NCI-H226 (cell line): ENCODE data around the gene SPACDR.
"Not testable (repeated sequence)": the region's sequence is repeated elsewhere in the genome, so short reads cannot be mapped to it uniquely, and the experiment has no call there.

Source experiments
- DNase-seq: peaks from one replicate; pipeline ENCODE4 v3.0.0-alpha.2; 2015

SPACDR gene

DNA sequence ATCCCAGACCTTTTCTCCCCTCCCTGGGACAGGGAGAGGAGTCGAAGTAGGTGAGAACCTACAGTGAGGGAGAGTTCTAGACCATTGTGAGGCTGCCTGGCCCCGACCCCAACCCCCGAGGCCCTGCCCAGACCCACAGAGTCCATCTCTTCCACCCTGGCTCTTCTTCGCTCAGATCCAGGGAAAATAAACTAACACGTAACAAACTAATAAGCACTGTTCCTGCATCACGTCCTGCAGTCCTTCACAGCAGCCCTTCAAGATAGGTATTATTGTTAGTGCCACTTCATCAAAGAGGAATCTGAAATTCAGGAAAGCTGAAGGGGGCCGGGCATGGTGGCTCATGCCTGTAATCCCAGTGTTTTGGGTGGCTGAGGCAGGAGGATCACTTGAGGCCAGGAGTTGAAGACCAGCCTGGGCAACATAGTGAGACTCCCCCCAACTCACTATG is at the start of gene SPACDR:
SPACDR (minus strand) TSS at position 51 of the 451 bp plus-strand sequence. CDS start 235 bp downstream, outside the sequence.
- DNase-seq, result no peak

- DNase-seq, result no peak
Observed at GRCh38 chr7:100513212-100513810, 49.3 kb upstream of the SPACDR start.

DNA sequence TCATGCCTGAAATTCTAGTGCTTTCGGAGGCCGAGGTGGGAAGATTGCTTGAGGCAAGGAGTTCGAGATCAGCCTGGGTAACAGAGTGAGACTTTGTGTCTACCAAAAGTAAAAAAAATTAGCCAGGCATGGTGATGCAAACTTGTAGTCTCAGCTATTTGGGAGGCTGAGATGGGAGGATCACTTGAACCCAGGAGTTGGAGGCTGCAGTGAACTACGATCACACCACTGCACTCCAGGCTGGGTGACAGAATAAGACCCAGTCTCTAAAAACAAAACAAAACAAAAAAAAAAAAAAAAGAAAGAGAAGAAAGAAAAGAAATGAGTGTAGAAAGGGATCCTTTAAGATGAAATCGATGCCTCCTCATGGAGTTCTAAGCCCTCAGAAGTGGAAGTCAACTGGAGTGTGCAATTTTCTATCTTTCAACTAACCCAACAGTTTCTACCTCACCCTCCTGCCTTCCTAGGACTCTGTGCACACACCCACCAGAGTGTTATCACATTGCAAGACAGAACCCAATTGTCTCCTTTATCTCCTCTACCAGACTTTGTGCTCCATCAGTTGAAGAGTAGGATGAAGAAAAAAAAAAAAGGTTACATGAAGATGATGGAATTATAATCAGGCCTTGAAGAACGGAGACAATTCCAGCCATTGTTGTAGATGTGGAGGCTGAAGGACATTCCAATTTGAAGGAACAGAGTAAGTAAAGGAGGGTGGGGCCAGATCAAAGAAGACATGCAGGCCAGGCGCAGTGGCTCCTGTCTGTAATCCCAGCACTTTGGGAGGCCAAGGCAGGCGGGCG is 46.6 kb upstream of the SPACDR start:
- DNase-seq, result no peak

- peak; percentile 95 for DNase-seq
Observed at GRCh38 chr7:100509231-100509630, 45.2 kb upstream of the SPACDR start.

- DNase-seq, result no peak
Observed at GRCh38 chr7:100506356-100506923, 42.4 kb upstream of the SPACDR start.

DNA sequence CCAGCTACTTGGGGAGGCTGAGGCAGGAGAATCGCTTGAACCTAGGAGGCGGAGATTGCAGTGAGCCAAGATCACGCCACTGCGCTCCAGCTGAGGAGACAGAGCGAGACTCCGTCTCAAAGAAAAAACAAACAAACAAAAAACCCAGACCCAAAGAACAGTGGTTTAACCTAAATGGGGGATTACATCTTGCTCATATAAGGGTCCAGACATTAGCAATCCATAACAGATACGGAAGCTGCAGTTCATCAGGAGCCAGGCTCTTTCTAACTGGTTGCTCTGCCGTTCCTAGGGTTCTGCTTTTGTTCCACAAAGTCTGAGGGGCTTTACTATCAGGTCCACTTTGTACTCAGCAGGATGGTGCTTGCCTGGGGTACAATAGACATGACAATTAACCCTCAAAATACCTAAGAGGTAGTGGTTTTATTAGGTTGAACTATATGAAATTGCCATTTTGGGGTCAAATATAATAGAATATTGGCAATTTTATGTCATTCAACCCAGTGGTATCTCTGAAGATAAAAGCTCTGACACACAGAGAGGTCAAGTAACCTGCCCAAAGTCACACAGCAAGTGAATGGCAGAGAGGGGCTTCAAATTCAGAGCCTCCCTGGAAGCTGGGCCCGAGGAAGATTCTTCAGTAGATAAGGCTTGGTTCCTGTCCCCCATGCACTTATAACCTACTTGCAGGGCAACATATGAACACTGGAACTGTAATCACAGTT is 41.0 kb upstream of the SPACDR start:
- no peak for DNase-seq

DNA sequence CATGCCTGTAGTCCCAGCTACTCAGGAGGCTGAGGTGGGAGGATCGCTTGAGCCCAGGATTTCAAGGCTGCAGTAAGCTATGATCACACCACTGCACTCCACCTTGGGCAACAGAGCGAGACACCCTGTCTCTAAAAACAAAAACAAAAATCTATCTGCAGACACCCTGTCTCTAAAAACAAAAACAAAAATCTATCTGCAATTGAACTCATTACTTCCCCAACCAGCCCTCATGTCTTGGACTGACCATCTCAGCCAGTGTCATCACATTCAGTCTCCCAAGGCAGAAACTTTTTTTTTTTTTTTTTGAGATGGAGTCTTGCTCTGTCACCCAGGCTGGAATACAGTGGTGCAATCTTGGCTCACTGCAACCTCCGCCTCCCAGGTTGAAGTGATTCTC is 40.0 kb upstream of the SPACDR start:
- DNase-seq, result peak; percentile 15

DNA sequence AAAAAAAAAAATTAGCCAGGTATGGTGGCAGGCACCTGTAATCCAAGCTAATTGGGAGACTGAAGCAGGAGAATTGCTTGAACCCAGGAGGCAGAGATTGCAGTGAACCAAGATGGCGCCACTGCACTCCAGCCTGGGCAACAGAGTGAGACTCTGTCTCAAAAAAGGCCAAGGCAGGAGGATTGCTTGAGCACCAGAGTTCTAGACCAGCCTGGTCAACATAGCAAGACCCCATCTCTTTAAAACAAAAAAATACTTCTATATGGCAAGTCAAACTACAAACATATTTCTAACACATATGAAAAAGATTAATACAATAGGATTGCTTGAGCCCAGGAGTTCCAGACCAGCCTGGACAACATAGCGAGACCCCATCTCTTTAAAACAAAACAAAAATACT is 36.7 kb upstream of the SPACDR start:
- DNase-seq, result not testable (repeated sequence)

DNA sequence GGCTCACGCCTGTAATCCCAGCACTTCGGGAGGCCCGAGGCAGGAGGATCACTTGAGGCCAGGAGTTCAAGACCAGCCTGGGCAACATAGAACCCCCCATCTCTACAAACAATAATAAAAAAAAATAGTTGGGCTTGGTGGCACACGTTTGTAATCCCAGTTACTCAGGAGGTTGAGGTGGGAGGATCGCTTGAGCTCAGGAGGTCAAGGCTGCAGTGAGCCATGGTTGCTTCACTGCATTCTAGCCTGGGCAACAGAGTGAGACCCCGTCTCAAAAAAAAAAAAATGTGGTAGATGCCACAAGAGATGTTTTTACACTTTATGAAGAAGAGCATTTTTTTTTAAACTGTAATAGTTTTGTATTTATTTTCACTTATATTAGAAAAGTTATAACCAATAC is 32.4 kb upstream of the SPACDR start:
- DNase-seq, result no peak

DNA sequence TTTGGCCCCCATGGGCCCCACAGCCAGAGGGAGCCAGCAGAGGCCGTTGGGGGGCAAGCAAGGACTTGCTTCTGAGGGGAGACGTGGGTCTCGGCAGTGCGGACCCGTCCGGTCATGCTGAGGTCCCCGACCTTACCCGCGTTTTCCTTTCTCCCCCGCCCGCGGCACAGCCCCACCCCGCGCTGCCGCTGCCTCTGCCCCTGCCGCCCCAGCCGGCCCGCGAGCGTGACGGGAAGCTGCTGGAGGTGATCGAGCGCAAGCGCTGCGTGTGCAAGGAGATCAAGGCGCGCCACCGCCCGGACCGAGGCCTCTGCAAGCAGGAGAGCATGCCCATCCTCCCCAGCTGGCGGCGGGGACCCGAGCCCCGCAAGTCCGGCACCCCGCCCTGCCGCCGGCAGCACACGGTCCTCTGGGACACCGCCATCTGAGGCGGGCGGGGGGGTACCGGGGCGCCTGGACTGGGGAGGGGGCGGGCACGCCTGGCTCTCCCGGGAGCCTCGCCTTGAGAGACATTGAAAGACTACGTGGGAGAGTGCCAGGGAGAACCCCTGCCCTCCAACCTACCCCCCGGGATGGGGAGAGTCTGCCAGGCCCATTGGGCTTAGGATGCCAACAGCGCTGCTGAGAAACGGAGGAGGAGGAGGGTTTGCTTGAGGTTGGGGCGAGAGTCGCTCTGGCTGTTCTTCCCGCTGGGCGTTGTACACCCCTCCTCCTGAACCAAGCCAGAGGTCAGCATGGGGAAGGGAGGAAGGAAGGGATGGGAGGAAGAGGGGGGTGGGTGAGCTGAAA is 29.6 kb upstream of the SPACDR start:
- no peak for DNase-seq

GRCh38 chr7:100492738-100493475 is 28.8 kb upstream of the SPACDR start:
- DNase-seq, result no peak

GRCh38 chr7:100491192-100491578 is 27.1 kb upstream of the SPACDR start:
- DNase-seq, result no peak

DNA sequence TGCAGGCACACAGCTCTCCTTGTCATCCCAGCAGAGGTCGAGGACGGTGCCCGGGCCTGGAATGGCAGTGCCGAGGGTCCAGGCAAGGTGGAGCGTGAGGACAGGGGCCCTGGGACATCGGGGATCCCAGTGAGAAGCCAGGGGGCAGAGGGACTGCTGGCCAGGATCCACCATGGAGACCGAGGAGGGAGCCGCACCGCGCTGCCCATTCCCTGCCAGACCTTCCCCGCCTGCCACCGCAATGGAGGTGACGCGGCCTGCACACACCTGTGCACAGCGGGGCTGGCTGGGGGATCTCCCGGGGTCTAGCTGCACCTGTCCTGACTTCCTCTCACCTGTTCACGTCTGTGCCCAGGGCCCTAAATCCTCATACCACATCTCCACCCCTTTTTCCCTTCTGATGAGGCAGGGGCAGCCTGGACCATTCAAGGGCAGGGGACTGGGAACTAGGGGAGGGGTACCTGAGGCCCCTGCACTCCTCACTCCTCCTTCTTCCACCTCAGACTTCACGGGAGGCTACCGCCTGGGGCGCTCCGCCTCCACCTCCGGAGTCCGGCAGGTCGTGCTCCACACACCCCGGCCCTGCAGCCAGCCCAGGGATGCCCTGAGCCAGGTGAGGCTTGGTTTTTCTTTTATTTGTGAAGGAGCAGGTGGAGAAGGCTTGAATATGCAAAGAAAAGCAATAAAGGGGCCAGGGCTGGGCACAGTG is 26.6 kb upstream of the SPACDR start:
- DNase-seq, result no peak

- peak; percentile 81 for DNase-seq
Observed at GRCh38 chr7:100489824-100490223, 25.8 kb upstream of the SPACDR start.

DNA sequence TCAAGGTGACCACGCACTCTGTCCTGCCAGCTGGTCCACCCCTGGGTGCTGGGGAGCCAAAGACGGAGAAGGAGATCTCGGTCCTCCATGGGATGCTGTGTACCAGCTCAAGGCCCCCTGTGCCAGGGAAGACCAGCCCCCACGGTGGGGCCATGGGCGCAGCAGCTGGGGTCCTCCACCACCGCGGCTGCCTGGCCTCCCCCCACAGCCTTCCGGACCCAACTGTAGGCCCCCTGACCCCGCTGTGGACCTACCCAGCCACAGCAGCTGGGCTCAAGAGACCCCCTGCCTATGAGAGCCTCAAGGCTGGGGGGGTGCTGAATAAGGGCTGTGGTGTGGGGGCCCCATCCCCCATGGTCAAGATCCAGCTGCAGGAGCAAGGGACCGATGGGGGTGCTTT is 25.1 kb upstream of the SPACDR start:
- DNase-seq, result no peak

DNA sequence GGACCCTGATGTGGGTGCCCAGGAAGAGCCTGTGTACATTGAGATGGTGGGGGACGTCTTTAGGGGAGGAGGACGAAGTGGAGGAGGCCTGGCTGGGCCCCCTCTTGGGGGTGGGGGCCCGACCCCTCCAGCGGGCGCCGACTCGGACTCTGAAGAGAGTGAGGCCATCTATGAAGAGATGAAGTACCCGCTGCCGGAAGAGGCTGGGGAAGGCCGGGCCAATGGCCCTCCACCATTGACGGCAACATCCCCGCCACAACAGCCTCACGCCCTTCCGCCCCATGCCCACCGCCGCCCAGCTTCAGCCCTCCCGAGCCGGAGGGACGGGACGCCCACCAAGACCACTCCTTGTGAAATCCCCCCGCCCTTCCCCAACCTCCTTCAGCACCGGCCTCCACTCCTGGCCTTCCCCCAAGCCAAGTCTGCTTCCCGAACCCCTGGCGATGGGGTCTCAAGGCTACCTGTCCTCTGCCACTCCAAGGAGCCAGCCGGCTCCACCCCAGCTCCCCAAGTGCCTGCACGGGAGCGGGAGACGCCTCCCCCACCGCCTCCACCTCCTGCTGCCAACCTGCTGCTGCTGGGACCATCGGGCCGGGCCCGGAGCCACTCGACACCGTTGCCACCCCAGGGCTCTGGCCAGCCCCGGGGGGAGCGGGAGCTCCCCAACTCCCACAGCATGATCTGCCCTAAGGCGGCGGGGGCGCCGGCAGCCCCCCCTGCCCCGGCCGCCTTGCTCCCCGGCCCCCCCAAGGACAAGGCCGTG is 24.5 kb upstream of the SPACDR start:
- no peak for DNase-seq

DNA sequence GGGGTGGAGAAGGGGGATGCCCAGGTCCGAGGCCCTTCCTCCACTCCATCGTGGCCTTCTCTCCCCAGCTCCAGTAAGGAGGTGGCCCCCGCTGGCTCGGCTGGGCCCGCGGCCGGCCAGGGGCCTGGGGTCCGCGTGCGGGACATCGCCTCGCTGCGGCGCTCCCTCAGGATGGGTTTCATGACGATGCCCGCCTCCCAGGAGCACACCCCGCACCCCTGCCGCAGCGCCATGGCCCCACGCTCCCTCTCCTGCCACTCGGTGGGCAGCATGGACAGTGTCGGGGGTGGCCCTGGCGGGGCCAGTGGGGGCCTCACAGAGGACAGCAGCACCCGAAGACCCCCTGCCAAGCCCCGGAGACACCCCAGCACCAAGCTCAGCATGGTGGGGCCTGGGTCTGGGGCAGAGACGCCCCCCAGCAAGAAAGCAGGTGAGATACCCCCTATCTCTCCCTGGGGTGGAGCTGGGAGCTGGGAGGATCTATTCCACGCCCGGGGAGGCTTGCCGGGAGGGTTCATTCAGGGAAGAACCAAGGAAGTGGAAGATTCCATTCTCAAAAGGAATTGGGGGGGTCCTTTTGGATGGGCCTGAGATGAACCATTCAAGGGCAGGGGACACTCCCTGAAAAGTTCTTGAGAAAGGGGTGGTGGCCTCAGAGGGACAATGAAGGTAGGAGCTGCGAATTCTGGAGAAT is 22.8 kb upstream of the SPACDR start:
- peak; percentile 38 for DNase-seq

DNA sequence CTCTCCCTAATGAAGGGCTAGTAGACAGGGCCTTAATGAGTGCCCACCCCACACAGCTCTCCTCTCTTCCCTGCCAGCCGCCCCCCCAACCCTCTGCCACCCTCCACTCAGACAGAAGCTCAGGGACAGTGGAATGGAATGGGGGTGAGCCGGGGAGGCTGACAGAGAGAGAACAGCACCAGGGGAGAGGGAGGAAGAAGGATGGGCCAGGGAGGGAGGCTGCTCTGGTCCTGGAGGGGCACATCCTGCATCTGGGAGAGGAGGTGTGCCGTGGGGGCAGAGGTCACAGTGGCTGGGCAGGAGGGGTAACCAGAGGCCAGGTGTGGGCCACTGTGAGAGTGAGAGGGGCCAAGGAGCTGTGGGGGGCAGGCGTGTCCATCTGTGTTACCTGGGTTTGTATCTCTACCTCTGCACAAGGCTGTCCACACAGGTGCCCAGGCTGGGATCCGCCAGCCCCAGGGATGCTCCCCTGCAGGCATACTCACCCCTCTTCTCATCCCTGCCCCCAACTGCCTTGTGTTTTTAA is 22.1 kb upstream of the SPACDR start:
- DNase-seq, result no peak

DNA sequence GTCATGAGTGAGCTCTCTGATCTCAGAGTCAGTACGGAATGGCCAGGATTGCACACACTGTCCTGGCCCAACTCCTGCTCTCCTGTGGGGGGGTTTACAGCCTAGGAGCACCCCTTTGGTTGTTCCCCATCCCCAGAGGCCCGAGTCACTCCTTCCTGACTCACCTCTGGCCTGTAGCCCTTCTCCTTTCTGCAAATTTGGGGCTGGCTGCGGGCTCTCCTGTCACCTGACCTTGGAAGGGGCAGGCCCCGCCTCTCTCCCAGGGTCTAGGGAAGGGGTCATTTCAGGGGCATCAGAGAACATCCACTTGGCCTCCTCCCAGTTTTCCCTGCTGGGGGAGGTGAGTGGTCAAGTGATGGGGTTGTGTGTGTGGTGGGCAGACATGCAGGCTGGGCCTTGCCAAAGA is 21.4 kb upstream of the SPACDR start:
- peak; percentile 34 for DNase-seq

DNA sequence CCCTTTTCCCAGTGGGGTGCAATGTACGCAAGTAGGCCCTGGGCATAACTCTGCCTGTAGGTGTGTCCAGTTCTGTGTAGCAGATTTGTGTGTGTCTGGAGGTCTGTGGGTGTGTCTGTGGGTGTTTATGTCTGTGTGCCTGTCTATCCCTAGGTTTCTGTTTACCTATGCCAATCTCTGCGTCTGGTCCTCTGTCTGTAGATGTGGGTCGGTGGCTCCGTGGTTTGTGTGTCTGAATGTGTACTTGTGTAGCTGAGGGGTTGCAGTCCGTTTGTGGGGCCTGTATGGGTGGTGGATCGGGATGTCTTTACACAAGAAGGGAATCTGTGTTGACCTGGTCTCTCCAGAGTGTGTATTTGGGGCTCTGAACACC is 20.6 kb upstream of the SPACDR start:
- DNase-seq, result no peak
